NCI-H226 (cell line): ENCODE results near the gene MYLIP.

Experiments used
- DNase-seq: peaks from one replicate; pipeline ENCODE4 v3.0.0-alpha.2; 2015

Gene MYLIP

DNA sequence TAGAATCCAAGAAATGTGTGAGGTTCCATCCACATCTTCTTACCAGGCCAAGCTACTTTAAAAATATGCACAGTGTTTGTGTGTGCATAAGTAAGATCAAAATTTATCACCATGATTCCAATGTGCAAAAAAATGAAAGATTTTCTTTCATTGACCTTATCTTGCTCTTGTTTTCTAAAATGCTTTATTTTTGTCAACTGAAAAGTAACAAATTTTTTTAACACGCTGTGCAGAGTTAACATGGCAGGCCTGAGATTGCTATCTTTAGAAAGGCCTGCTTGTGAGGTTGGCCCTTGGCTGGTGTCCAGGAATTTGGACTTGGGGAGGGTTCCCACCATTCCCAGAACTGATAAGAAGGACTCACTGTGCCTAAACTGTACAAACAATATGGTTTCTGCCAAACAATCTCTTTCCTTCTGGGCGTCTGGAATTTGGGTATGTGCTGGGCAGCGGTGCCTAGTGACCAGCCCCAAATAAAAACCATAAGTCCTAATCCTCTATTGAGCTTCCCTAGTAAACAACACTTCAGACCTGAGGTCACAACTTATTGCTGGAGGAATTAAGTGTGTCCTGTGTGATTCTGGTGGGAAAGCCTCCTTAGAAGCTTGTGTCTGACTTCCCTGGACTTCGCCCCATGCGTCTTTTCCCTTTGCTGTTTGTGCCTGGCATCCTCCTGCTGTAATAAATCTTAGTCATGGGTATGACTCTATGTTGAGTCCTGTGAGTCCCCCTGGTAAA lies 19.8 kb upstream of the MYLIP start:
- DNase-seq: no peak

DNA sequence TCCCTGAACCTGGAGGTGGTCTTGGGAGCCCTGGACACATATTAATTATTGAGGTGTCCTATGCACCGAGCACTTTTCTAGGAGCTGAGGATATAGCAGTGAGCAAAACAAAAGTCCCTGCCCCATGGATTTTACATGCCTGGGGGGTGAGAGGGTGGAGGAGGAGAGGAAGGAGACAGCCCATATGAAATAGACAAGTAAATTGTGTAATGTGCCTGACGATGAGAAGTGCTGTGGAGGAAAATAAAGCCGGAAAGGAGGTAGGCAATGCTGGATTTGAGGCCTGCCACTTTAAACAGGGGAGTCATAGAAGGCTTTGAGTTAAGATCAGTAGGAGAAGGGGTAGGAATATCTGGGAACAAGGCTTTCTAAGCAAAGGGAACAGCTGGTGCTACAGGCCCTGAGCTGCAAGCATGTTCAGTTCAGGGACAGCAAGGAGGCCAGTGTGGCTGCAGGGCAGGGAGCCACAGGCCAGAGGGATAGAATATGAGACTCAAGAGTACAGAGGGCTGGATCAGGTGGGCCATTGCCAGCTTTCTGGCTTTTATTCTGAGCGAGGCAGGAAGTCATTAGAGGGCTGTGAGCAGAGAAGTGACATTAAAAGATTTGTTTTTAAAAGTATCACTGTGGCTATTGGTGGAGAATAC lies 19.1 kb upstream of the MYLIP start:
- DNase-seq: no peak

DNA sequence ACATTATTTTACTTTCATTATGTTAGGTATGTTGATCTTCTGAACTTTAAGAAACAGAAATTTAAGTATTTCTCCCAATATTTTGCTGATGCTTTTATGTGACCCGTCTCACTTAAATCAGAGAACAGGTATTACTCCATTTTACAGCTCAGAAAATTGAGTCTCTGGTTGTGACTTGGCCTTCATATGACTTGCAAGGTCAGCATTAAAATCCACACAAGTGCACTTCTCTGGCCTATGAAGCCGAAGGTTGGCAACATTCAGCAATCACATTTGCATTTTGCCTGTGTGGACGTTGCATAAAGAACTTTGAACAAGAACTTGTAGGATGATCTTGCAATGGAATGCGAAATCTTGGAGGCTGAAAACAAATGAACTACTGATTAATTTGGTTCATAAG lies 10.1 kb upstream of the MYLIP start:
- DNase-seq: no peak

DNA sequence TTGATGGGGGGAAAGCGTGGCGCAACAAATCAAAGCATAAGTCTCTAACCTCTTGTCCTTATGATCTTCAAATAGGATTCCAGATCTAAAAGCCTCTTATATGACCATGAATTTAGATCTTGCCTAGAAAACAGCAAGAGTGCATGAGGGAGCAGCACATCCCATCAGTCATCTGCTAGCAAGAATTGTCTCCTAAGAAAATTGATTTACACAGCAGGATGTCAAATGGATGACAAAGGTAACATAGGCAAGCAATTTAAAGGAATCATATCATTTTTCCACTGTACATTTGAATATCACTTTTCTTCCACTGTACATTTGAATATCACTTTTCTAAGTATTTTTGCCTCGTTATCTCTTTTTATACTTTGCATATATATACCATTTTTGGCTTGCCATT lies 7.5 kb upstream of the MYLIP start:
- no peak for DNase-seq

DNA sequence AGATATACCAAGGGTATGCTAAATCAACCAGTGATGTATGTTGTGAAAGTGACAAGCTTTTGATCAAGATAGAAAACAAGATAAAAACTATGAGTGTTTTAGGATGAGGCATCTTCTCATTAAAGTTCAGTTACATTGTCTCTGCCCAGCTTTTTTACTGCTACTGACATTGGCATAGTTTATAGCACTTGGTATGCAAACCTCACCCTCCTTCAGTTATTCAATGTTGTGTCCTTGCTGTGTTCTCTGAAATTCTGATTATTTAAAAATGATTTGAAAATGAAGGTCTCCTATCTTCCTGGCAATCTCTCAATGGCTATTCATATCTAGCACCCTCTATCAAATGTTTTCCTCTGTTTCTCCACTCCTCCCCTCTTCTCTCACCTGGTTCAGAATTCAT lies 6.7 kb upstream of the MYLIP start:
- no peak for DNase-seq

DNA sequence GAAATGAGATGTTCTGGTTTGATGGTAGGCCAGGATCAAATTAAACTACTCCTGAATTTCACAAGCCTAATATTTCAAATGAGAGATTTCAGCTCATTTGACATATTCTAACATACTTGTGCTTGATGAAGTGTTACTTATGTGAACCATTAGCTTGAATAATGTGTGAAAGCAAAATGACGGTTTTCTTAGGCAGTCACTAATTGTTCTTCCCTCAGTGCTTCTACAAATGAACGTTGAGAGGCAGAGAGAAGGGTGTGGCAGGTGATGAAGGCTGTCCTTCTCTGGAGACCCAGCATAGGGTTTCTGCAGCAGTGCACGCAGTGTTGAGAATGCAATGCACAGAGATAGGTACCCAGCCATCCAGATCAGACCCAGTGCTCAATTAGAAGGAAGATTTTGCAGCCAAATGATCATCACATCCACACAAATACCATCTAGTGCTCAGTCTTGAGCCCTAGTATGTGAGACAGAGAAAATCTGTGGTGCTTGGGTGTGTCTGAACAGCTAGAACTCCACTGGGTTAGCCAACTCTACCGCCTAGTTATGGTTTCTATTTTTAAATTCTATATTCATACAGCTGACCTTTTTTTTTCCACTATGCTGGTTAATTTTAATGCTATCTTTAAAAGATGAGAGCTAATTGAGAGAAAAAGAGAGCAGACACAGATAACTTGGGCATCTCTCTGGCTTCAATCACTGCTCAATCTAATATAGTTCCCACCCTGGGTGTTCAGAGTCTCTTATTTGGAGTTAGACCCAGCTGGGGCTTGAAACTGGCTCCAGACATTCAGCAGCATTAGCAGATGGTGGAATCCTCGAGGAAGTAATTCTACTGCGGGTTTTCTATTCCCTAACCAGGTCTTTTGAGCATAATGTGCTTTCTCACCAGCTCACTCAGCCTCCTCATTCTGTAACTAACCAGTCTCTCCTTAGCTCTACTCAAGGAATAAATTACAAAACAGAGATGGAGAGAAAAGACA lies 4.4 kb upstream of the MYLIP start:
- DNase-seq: no peak

DNA sequence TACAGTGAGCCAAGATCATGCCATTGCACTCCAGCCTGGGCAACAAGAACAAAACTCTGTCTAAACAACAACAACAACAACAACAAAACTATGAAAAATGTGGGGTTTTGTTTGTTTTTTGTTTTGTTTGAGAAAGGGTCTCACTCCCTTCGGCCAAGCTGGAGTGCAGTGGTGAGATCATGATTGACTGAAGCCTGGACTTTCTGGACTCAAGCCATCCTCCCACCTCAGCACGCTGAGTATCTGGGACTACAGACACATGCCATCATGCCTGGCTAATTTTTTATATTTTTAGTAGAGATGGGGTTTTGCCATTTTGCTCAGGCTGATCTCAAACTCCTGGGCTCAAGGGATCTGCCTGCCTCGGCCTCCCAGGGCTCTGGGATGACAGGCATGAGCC lies 2.8 kb upstream of the MYLIP start:
- no peak for DNase-seq

DNA sequence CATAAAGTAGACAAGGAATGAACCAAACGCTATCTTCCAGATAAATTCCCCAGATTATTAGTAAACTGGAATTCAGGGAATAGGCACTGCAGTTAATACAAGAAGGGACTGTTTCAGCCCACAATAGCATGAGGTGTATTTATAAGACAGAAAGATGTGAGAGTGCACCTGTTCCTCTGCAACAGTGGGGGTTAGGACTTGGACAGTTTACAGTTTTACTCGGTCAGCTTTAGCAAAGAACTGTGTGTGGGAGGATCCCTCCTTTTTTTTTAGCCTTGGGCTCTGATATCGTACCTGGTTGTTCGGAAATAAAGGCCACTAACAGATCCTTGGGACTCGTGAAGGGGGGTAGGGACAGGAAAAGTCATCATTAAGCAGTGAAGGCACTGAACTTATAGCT lies 2.0 kb upstream of the MYLIP start:
- no peak for DNase-seq

DNA sequence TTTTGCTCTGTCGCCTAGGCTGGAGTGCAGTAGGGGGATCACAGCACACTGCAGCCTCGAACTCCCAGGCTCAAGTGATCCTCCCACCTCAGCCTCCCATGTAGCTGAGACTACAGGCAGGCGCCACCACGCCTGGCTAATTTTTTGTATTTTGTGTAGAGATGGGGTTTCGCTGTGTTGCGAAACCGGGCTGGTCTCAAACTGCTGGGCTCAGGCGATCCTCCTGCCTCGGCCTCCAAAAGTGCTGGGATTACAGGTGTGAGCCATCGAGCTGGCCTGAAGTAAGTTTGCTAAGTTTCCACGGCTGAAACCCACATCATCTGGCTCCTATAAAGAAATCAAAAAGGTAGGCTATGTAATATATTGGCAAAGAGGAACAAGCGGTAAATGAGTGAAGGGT lies 1.4 kb upstream of the MYLIP start:
- DNase-seq: no peak

DNA sequence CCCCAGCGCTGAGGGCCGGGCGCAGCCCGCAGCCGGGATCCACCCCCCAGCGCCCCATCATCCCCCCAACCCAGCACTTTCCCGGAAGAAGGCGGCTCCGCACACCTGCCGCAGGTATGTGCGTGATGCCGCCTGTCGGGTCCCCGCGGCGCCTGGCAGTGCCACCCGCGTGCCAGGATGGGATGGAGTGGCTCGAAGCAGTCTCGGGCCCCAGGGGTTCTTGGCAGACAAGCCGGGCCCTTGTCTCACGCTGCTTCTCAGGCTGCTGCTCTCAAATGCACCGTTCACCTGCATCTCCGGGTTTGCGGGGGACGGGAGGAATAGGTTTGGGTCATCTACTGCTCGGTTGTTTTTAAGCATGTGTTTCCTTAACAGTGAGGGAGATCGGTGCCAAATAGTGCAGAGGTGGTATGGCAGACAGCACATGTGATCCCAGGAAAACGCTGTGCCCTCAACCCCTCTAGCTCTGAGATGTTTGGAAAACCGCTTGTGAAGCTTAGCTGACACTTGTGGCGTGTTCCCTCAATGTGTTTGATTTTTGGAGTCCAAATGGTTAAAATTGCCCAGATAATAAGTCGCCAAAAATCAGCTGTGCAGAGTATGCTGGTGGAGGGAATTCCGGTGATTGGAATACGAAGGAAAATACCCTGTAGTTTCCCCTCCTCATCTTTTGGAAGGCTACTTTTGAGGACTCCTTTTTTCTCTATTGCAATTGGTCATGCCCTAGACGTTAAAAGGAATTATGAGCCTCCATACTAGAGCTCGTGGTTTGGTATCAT lies 926 bp downstream of the MYLIP start:
- DNase-seq: no peak

DNA sequence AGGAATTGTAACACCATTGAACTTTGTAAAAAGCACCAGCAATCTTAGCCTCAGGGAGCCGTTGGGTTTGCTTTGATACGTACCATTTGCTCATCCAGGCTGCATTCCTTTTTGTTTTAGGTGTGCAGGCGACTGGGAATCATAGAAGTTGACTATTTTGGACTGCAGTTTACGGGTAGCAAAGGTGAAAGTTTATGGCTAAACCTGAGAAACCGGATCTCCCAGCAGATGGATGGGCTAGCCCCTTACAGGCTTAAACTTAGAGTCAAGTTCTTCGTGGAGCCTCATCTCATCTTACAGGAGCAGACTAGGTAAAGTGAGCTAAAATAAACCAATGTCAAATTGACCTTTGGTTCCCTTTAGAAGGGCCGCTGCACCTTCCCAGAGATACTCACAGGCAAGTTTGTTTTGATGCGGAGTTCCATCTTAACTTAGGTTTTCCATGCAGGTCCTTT lies 1.6 kb downstream of the MYLIP start:
- DNase-seq: no peak

DNA sequence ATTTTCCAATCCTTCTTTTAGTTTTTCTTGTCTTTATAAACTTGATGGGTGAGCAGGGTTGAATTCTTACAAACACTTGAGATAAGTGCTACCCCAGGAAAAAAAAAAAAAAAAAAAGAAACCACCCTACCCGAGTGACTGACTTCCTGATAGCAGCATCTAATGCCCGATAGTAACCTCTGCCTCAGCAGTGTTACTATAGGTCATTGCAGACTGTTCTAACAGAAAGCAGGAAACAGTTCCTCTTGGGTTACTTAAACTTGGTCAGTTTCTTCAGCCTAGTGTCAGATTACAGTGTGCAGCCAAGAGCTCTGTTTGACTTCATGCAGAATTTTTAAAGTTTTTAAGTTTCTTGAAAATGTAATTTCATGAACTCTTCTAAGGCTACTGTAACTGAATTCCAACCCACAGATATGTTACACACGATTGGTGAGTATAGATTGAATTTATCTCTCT lies 2.1 kb downstream of the MYLIP start:
- DNase-seq: peak; percentile 84

DNA sequence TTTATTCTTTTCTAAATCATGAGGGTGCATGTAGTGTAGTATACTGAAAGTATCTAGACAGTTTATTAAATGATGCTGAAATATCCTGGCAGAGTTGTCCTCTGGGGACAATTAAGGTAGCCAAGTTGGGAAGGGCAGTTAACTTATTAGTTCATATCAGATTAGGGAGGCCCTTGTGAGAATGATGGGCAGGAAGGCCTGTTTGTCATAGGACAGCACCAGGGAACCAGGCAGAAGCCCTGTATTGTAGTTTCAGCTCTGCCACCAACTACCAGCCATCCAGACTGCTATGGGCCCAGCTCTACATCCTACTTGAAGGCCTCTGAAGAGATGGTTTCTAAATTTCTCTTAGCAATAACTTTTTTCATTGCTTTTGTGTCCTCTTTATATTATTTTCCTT lies 4.0 kb downstream of the MYLIP start:
- no peak for DNase-seq

DNA sequence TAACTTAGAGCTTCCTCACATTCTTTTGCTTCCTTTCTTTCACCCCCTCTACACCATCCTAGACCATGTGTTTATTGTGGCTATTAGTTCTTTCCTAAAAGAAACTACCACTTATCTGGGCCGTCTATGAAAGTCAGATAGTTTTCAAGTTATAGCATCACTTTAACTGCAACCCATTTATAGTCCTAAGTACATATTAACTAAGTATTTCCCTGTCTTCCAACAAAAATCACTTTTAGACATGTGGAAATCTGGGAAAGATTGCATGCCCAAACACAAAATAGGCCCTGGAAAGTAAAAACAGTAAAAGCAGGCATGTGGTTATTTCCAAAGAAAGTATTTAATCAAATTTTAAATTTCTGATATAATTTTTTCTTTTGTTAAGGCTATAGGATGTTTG lies 5.5 kb downstream of the MYLIP start:
- no peak for DNase-seq

DNA sequence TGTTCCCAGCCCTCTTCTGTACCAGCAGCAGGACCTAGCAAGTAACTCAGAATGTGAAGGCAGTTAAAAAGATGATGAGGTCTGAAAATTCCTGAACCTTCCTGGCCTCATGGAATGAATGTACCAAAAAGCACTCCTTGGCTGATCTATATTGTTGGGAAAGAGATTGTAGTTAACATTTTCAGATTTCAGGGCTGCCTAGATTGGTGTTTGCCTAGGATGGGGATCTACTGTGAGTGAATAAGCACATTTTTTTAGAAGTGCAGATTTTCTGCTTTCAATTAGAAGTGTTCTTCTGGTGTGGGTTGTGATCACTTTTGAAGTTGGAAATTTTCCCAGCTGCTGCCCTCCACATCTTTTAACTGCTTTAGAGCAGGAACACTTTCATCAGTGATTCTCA lies 6.2 kb downstream of the MYLIP start:
- no peak for DNase-seq

DNA sequence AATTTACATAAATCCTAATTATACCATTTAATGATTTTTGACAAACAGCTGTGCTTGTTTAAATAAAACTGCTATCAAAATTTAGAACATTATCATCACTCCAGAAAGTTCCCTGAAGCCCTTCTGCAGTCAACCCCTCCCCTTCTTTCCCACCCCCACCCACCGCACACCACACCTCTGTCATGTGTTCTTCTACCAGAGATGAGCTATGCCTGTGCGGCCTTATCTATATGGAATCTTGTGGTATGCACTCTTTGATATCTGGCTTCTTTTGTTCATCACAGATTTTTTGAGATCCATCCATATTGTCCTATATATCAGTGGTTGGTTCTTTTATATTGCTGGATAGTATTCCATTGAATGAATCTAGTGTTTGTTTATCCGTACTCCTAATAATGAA lies 7.2 kb downstream of the MYLIP start:
- DNase-seq: no peak

DNA sequence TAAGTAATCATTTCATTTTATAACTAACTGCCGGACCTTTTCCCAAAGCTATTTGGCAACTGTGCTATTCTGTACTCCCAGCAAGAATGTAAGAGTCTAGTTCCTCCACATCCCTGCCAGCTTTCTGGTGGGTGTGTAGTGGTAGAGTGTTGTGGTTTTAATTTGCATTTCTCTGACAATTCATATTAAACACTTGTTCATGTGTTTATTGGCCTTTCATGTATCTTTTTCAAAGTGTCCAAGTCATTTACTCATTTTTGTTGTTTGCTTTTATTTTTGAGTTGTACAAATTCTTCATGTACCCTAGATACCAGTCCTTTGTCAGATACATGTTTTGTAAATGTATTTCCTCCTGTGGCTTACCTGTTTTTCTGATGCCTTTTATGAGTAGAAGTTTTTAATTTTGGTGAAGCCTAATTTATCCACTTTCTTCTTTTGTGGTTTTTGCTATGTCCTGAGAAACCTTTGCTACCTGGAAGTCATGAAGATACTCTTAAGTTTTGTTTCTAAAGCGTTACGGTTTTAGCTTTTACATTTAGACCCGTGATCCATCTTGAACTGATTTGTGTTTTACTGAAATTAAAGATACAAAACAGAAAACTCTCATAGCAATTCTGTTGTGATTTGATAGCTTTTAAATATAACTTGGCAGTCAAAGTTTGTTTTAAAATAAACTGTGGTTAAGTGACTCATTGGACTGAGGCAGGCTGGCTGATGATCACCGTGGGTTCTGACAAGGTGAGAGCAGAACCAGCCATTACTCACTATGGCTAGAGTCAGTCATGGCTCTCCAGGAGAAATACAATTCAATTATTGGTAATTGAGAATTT lies 8.0 kb downstream of the MYLIP start:
- DNase-seq: peak; percentile 77

DNA sequence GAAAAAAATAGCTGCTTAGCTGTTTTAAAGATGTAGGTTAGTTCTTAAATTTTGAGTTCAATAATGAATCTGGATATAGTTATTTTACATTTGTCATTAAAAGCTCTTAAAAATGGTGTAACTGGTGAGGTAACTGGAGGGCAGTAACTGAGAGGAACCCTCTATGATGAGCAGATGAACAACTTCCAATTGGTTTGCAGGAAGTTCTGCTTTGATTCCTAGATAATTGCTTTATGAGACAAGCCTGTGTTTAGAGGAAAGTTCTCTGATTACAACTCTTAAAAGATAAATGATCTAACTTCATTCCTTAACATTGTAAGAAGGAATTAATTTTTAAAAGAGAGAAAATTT lies 8.5 kb downstream of the MYLIP start:
- DNase-seq: no peak

DNA sequence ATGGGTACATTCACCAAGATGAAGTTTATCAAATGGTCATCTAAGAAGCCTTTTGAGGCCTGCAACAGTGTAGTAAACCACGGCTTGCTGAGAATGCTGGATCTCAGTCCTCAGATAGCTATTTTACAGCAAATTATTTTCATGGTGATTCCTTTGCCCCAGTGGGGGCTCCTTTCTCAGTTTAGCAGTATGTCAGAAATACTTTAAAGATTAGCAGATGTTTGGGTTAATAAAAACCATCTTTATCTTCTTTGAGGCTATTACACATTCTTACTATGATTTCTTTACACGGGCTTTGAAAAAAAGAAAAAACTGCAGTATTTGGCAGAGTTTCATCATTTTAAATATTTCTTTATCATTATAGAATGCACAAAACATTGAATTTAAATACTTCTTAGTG lies 10.7 kb downstream of the MYLIP start:
- no peak for DNase-seq

DNA sequence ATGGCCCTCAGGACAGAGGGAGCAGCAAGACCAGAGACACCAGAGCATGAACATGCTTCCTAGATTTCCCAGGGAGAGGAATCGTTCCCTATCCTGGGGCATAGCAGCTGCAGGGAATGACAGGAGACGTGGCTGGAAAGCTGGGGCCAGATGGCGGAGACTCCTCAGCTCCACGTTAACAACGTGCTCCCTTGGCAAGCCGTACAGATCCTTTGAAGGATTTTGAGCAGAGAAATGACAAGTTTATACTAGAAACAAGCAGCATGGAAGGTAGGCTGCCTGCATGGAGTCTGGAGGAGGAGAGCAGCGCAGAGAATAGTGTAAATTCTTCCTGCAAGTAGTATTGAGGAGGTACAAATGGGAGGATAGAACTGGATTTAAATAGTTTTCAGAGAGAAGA lies 11.7 kb downstream of the MYLIP start:
- no peak for DNase-seq

DNA sequence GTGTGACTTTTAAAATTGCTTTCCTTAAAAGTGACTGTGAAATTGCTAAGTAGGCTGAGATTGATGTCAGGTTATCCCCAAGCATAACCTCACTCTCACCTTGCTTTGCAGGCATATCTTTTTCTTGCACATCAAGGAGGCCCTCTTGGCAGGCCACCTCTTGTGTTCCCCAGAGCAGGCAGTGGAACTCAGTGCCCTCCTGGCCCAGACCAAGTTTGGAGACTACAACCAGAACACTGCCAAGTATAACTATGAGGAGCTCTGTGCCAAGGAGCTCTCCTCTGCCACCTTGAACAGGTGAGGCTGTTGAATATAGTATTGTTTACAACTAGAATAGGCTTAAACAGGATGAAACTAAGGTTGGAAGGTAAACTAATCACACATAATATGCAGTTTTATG lies 12.6 kb downstream of the MYLIP start:
- no peak for DNase-seq

DNA sequence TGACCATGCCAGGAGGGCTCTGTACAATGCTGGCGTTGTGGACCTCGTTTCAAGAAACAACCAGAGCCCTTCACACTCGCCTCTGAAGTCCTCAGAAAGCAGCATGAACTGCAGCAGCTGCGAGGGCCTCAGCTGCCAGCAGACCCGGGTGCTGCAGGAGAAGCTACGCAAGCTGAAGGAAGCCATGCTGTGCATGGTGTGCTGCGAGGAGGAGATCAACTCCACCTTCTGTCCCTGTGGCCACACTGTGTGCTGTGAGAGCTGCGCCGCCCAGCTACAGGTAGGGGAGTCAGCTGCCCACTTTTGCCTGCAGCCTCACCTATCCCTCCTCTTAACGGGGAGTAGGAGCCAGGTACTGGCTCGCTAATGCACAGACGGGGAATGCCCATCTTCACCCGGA lies 16.2 kb downstream of the MYLIP start:
- DNase-seq: no peak
